ENCODE results near the gene PLCL2.

The PLCL2 gene

GRCh38 chr3:17087509-17087908 is 202.8 kb downstream of the PLCL2 start:
- Histone ChIP-seq H4K91ac (ENCODE audit: low read length) (no peak overlapping the region), H3K9me3 (ENCODE audit: control insufficient read depth, low read length) (peaks cover 8% of the 10 kb centered on the region), H2BK5ac (ENCODE audit: low read depth, low read length, poor library complexity, severe bottlenecking) (no peak overlapping the region), H2AFZ (ENCODE audit: low read depth, low read length) (no peak overlapping the region), H2BK120ac (ENCODE audit: low read depth, low read length) (no peak overlapping the region), H2BK15ac (ENCODE audit: low read depth, poor library complexity, severe bottlenecking) (no peak overlapping the region), H2AK5ac (ENCODE audit: low read length, severe bottlenecking) (no peak overlapping the region), H3K27me3 (ENCODE audit: control insufficient read depth in 1 of 2, insufficient read depth in 1 of 2, low read length in 2 of 2) (no peaks in the 10 kb centered on the region), H3K79me1 (replicated peaks; ENCODE audit: low read length, poor library complexity, severe bottlenecking) (no peaks in the 10 kb centered on the region), H3K23ac (ENCODE audit: low read length in 2 of 2) (no peak overlapping the region), H3K4ac (ENCODE audit: low read depth in 1 of 2, low read length in 2 of 2) (no peak overlapping the region), H3K18ac (ENCODE audit: low read depth in 1 of 2, low read length in 2 of 2) (no peak overlapping the region), H3K9ac (ENCODE audit: low read length) (no peak overlapping the region), H3K4me1 (ENCODE audit: control insufficient read depth, insufficient read depth, low read depth, low read length) (no peaks in the 10 kb centered on the region), H3K4me3 (ENCODE audit: insufficient read depth in 1 of 2, low read depth in 1 of 2, low read length in 2 of 2) (no peak overlapping the region), H3K27ac (ENCODE audit: low read length, poor library complexity, severe bottlenecking) (no peak overlapping the region), H4K8ac (ENCODE audit: low read length) (no peak overlapping the region), H2BK12ac (ENCODE audit: low read length in 2 of 2) (no peak overlapping the region), H3K36me3 (ENCODE audit: control insufficient read depth in 1 of 2, insufficient read depth in 2 of 2, low read depth in 1 of 2, low read length in 2 of 2) (peaks cover 0 to 21% of the 10 kb centered on the region in 2 experiments), H3K14ac (ENCODE audit: low read length in 2 of 2) (no peak overlapping the region), H3K4me2 (ENCODE audit: low read length, poor library complexity, severe bottlenecking) (no peak overlapping the region)
- DNase-seq: no peak
- 100% methylated on average over 1 of the region's 4 CpGs for WGBS

GRCh38 chr3:17088017-17088416 is 203.3 kb downstream of the PLCL2 start:
- H2BK15ac ChIP-seq (ENCODE audit: low read depth, poor library complexity, severe bottlenecking): no peak overlapping the region
- H3K23ac ChIP-seq (ENCODE audit: low read length in 2 of 2): no peak overlapping the region
- no peak overlapping the region for H4K8ac ChIP-seq (ENCODE audit: low read length)
- H3K4me2 ChIP-seq (ENCODE audit: low read length, poor library complexity, severe bottlenecking): no peak overlapping the region
- H3K27me3 ChIP-seq (ENCODE audit: control insufficient read depth in 1 of 2, insufficient read depth in 1 of 2, low read length in 2 of 2): no peaks in the 10 kb centered on the region
- no peak overlapping the region for H3K9ac ChIP-seq (ENCODE audit: low read length)
- H2AK5ac ChIP-seq (ENCODE audit: low read length, severe bottlenecking): no peak overlapping the region
- H3K14ac ChIP-seq (ENCODE audit: low read length in 2 of 2): no peak overlapping the region
- no peak overlapping the region for H2BK120ac ChIP-seq (ENCODE audit: low read depth, low read length)
- no peak overlapping the region for H2BK12ac ChIP-seq (ENCODE audit: low read length in 2 of 2)
- H3K36me3 ChIP-seq (ENCODE audit: control insufficient read depth in 1 of 2, insufficient read depth in 2 of 2, low read depth in 1 of 2, low read length in 2 of 2): peaks cover 0 to 19% of the 10 kb centered on the region in 2 experiments
- H3K4me1 ChIP-seq (ENCODE audit: control insufficient read depth, insufficient read depth, low read depth, low read length): no peaks in the 10 kb centered on the region
- no peak overlapping the region for H2BK5ac ChIP-seq (ENCODE audit: low read depth, low read length, poor library complexity, severe bottlenecking)
- WGBS: 95% methylated on average over 1 of the region's 3 CpGs
- H3K27ac ChIP-seq (ENCODE audit: low read length, poor library complexity, severe bottlenecking): no peak overlapping the region
- no peak overlapping the region for H4K91ac ChIP-seq (ENCODE audit: low read length)
- no peaks in the 10 kb centered on the region for H3K79me1 ChIP-seq (replicated peaks; ENCODE audit: low read length, poor library complexity, severe bottlenecking)
- H2AFZ ChIP-seq (ENCODE audit: low read depth, low read length): no peak overlapping the region
- H3K4ac ChIP-seq (ENCODE audit: low read depth in 1 of 2, low read length in 2 of 2): no peak overlapping the region
- no peak overlapping the region for H3K18ac ChIP-seq (ENCODE audit: low read depth in 1 of 2, low read length in 2 of 2)
- no peak overlapping the region for H3K4me3 ChIP-seq (ENCODE audit: insufficient read depth in 1 of 2, low read depth in 1 of 2, low read length in 2 of 2)
- peaks cover 8% of the 10 kb centered on the region for H3K9me3 ChIP-seq (ENCODE audit: control insufficient read depth, low read length)
- no peak for DNase-seq

- H3K18ac ChIP-seq (ENCODE audit: low read depth in 1 of 2, low read length in 2 of 2): no peak overlapping the region
- H3K9me3 ChIP-seq (ENCODE audit: control insufficient read depth, low read length): peaks cover 8% of the 10 kb centered on the region
- H4K91ac ChIP-seq (ENCODE audit: low read length): no peak overlapping the region
- H4K8ac ChIP-seq (ENCODE audit: low read length): no peak overlapping the region
- peak overlapping the region in 1 of 2 experiments; percentile 49 for H2BK12ac ChIP-seq (ENCODE audit: low read length in 2 of 2)
- H3K4me2 ChIP-seq (ENCODE audit: low read length, poor library complexity, severe bottlenecking): no peak overlapping the region
- no peak overlapping the region for H2BK5ac ChIP-seq (ENCODE audit: low read depth, low read length, poor library complexity, severe bottlenecking)
- no peak overlapping the region for H3K4ac ChIP-seq (ENCODE audit: low read depth in 1 of 2, low read length in 2 of 2)
- H2BK120ac ChIP-seq (ENCODE audit: low read depth, low read length): no peak overlapping the region
- H3K23ac ChIP-seq (ENCODE audit: low read length in 2 of 2): no peak overlapping the region
- no peak overlapping the region for H3K14ac ChIP-seq (ENCODE audit: low read length in 2 of 2)
- H2BK15ac ChIP-seq (ENCODE audit: low read depth, poor library complexity, severe bottlenecking): no peak overlapping the region
- H3K36me3 ChIP-seq (ENCODE audit: control insufficient read depth in 1 of 2, insufficient read depth in 2 of 2, low read depth in 1 of 2, low read length in 2 of 2): peaks cover 0 to 13% of the 10 kb centered on the region in 2 experiments
- no peak overlapping the region for H3K4me3 ChIP-seq (ENCODE audit: insufficient read depth in 1 of 2, low read depth in 1 of 2, low read length in 2 of 2)
- WGBS: 86% methylated on average over 4 of the region's 6 CpGs
- H2AFZ ChIP-seq (ENCODE audit: low read depth, low read length): no peak overlapping the region
- no peak overlapping the region for H3K27ac ChIP-seq (ENCODE audit: low read length, poor library complexity, severe bottlenecking)
- no peaks in the 10 kb centered on the region for H3K4me1 ChIP-seq (ENCODE audit: control insufficient read depth, insufficient read depth, low read depth, low read length)
- no peaks in the 10 kb centered on the region for H3K79me1 ChIP-seq (replicated peaks; ENCODE audit: low read length, poor library complexity, severe bottlenecking)
- H2AK5ac ChIP-seq (ENCODE audit: low read length, severe bottlenecking): no peak overlapping the region
- no peaks in the 10 kb centered on the region for H3K27me3 ChIP-seq (ENCODE audit: control insufficient read depth in 1 of 2, insufficient read depth in 1 of 2, low read length in 2 of 2)
- DNase-seq: no peak
- no peak overlapping the region for H3K9ac ChIP-seq (ENCODE audit: low read length)
Measured at GRCh38 chr3:17088602-17089313, 204.0 kb downstream of the PLCL2 start.

GRCh38 chr3:17089314-17089700 is 204.6 kb downstream of the PLCL2 start:
- no peak for DNase-seq
- H4K8ac ChIP-seq (ENCODE audit: low read length): no peak overlapping the region
- H2AK5ac ChIP-seq (ENCODE audit: low read length, severe bottlenecking): no peak overlapping the region
- no peaks in the 10 kb centered on the region for H3K4me1 ChIP-seq (ENCODE audit: control insufficient read depth, insufficient read depth, low read depth, low read length)
- peaks cover 7% of the 10 kb centered on the region for H3K9me3 ChIP-seq (ENCODE audit: control insufficient read depth, low read length)
- H3K4me3 ChIP-seq (ENCODE audit: insufficient read depth in 1 of 2, low read depth in 1 of 2, low read length in 2 of 2): no peak overlapping the region
- H2BK12ac ChIP-seq (ENCODE audit: low read length in 2 of 2): no peak overlapping the region
- no peak overlapping the region for H2AFZ ChIP-seq (ENCODE audit: low read depth, low read length)
- H3K36me3 ChIP-seq (ENCODE audit: control insufficient read depth in 1 of 2, insufficient read depth in 2 of 2, low read depth in 1 of 2, low read length in 2 of 2): peaks cover 0 to 13% of the 10 kb centered on the region in 2 experiments
- no peaks in the 10 kb centered on the region for H3K27me3 ChIP-seq (ENCODE audit: control insufficient read depth in 1 of 2, insufficient read depth in 1 of 2, low read length in 2 of 2)
- H3K4me2 ChIP-seq (ENCODE audit: low read length, poor library complexity, severe bottlenecking): no peak overlapping the region
- no peak overlapping the region for H3K14ac ChIP-seq (ENCODE audit: low read length in 2 of 2)
- H3K27ac ChIP-seq (ENCODE audit: low read length, poor library complexity, severe bottlenecking): no peak overlapping the region
- no peak overlapping the region for H3K18ac ChIP-seq (ENCODE audit: low read depth in 1 of 2, low read length in 2 of 2)
- H3K4ac ChIP-seq (ENCODE audit: low read depth in 1 of 2, low read length in 2 of 2): no peak overlapping the region
- no peaks in the 10 kb centered on the region for H3K79me1 ChIP-seq (replicated peaks; ENCODE audit: low read length, poor library complexity, severe bottlenecking)
- no peak overlapping the region for H2BK5ac ChIP-seq (ENCODE audit: low read depth, low read length, poor library complexity, severe bottlenecking)
- no peak overlapping the region for H3K23ac ChIP-seq (ENCODE audit: low read length in 2 of 2)
- no peak overlapping the region for H3K9ac ChIP-seq (ENCODE audit: low read length)
- H2BK15ac ChIP-seq (ENCODE audit: low read depth, poor library complexity, severe bottlenecking): no peak overlapping the region
- no peak overlapping the region for H2BK120ac ChIP-seq (ENCODE audit: low read depth, low read length)
- no peak overlapping the region for H4K91ac ChIP-seq (ENCODE audit: low read length)

All from mesenchymal stem cell (in vitro differentiated cells and primary cell).